ENCODE measurements around the gene AFF4.
A peak's percentile ranks its signal among the peaks of the same experiment; 100 is the strongest.
"Not testable (repeated sequence)": the region's sequence is repeated elsewhere in the genome, so short reads cannot be mapped to it uniquely, and the experiment has no call there.

AFF4 gene

GRCh38 chr5:132883261-132883834, 80.1 kb downstream of the AFF4 start:
- DNase-seq: peak; percentile 20

GRCh38 chr5:132877938-132878337, 85.5 kb downstream of the AFF4 start:
- DNase-seq: no peak

- DNase-seq: no peak
These were observed 86.0 kb downstream of the AFF4 start for GRCh38 chr5:132877466-132877865.

DNA sequence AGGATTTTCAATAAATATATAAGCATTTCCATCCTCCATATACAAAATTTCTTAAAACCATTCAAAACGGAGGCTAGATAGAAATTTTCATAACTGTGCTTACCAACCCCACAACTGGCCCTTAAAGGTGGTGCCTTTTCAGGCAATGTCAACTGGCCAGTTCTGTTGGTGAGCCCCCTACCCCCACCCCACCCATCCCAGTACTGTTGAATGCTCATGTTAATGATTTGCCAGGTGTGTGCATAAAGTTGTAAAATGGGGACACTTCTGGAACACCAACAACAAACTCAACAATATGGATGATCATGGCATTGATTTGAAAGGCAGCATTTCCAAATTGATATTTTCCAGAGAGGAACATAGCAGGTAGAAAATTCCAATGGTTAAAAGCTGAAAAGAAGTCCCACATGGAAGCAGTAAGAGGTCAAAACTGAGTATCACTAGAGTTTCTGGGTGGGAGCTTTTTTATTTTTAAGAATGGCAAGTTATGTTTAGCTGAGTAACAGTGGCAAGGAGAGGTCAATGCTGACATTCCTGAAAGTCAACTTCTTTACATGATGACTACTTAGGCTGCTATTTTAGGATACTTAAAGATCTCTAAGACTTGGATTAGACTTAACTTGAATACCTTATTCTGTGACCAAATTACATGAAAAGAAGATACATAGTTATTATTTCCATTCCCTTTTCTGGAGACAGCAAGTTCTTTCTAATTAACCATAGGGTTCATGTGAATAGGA, 87.2 kb downstream of the AFF4 start:
- no peak for DNase-seq

GRCh38 chr5:132873930-132874271, 89.5 kb downstream of the AFF4 start:
- no peak for DNase-seq

DNA sequence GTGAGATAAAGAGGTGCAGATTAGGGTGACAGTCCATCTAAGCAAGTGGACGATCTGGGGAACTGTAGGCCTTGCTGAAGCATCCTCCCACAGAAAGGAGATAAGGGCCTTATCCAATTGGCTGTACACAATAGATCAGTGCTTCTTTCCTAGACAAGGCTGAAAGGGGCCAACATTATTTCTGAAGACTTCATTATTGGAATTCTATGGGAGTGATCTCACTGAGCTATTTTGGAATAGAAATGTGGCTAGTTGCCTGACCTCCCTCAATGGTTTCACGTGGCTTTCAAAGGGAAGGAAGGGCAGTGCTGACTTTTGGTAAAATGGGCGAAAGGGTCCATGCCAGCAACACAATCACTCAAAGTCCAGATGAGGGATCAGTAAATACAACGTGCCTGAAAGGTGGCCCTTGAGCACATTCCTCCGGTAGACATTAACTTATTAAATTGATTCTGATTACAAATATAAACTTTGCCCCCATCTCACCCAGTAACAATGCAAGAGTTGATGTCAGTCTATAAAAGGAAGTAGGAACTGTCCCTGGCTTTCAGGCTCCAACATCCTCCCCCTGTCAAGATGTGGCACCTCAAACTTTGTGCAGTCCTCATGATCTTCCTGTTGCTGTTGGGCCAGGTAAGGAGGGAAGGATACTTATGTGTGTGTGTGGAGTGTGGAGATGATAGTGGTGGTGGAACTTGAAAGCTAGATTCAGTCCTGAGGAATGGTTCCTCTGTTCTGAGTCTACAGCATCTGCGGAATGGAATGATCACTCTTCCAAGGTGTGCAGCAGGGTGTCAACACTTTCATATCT, 90.1 kb downstream of the AFF4 start, which contains the start of gene LEAP2:
LEAP2 (plus strand) TSS at position 550 of the 811 bp plus-strand sequence; CDS start at position 577, 27 bp downstream.
- no peak for DNase-seq

DNA sequence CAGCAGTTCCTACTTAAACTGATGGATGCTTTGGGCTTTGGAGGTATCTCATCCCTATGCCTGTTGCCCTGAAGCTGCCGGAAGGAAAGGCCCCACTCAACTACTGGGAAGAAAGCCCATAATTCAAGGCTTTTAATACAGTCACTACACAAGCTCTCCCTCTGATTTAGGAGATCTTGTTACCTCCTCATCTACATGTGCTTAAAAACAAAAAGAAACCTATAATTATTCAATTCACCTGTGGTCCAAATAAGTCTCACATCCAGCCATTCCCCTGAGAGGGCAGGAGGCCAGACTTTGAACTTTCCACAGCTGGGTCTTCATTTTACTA, 90.7 kb downstream of the AFF4 start:
- no peak for DNase-seq

GRCh38 chr5:132871459-132872284, 91.8 kb downstream of the AFF4 start:
- no peak for DNase-seq

GRCh38 chr5:132870801-132871200, 92.6 kb downstream of the AFF4 start:
- no peak for DNase-seq

GRCh38 chr5:132868754-132869153, 94.7 kb downstream of the AFF4 start:
- no peak for DNase-seq

- no peak for DNase-seq
These were observed 96.4 kb downstream of the AFF4 start for GRCh38 chr5:132867046-132867451.

DNA sequence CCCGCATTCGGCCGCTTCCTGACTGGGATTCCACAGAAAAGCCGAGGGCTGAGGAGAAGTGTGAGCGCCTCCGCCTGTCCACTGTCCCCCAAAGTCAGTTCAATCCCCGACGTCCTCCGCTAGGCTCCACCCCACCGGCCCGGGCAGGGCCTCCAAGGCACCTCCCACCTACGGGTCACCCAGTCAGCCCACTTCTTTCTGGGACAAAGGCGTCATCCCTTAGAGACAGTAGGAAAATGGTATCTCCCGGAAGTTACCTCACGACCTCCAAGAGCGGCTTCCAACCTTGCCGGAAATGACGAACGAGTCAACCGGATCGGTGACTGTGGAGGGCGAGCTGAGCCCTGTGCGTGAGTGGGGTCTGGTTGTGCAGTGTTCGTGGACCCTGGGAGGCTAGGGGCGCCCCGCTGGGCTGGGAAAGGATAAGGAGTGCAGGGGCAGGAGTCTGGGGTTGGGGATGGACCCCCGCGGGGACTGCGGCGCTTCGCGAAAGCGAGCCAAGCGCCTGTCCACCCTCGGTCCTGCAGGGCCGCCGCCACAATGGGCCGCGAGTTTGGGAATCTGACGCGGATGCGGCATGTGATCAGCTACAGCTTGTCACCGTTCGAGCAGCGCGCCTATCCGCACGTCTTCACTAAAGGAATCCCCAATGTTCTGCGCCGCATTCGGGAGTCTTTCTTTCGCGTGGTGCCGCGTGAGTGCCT, 96.9 kb downstream of the AFF4 start, which contains the start of the genes GDF9 and UQCRQ:
GDF9 (minus strand) TSS at position 128 of the 704 bp plus-strand sequence. CDS start 1,936 bp downstream, outside the sequence.
UQCRQ (plus strand) TSS at position 301 of the 704 bp plus-strand sequence; CDS start at position 541, 240 bp downstream.
- DNase-seq: peak; percentile 99

GRCh38 chr5:132865668-132866341, 97.6 kb downstream of the AFF4 start:
- no peak for DNase-seq

DNA sequence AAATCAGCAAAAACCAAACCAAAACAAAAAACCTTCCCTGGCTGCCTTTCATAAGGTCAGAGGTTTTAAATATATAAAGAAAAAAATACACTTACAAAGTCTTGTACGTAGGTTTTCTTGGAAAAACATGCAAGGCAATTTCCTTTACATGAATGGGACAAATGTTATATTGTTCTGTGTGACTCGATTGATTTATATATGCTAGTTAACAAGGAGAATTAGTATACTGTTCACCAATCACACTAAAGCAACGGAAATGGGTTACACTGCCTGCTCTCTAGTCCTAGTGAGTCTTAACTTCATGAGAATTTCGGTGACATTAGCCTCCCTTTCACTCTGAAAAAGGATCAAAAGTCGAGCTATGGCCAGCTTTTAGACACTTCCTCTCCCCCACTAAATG, 102.7 kb downstream of the AFF4 start:
- DNase-seq: no peak

DNA sequence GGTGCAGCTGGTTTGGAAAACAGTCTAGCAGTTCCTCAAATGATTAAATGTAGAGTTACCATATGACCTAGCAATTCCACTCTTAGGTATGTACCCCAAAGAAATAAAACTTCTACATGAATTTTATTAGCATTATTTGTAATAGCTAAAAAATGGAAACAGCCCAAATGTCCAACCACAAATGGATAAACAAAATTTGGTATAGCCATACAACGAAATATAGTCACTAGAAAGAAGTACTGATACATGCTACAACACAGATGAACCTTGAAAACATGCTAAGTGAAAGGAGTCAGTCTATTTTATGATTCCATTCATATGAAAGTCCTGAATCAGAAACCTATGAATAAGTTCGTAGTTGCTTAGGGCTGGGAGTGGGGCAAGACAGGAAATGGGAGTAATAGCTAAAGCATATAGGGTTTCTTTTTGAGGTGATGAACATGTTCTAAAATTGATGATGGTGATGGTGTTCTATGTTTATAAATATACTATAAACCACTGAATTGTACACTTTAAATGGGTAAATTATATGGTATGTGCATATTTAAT, 103.5 kb downstream of the AFF4 start:
- no peak for DNase-seq

DNA sequence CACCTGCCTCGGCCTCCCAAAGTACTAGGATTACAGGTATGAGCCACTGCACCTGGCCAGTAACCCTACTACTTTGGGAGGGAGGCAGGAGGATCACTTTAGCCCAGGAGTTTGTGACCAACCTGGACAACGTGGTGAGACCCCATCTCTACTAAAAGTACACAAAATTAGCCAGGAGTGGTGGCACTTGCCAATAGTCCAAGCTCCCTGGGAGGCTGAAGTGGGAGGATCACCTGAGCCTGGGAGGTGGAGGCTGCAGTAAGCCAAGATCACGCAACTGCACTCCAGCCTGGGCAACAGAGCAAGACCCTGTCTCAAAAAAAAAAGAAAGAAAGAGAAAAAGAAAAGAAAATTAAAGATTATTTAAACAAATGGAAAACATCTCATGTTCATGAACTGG, 107.4 kb downstream of the AFF4 start:
- no peak for DNase-seq

GRCh38 chr5:132854992-132855391, 108.4 kb downstream of the AFF4 start:
- not testable (repeated sequence) for DNase-seq

DNA sequence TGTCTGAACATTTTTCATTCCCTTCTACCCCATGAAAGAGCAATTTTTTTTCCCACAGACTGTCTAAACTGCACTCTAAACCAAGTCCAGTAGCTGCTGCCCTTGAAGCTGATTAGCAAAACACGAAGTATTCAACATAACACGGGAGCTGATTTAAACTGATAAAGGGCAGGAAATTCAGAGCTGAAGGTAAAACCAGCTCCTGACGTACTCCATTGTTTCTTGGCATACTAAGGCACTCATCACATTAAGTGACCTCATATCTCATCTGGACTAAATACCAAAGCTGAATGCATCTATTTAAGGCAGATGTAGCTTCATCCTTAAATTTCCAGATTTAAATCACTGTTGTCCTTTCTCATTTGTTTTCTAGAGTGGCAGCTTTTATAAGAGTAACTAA, 109.1 kb downstream of the AFF4 start:
- no peak for DNase-seq

DNA sequence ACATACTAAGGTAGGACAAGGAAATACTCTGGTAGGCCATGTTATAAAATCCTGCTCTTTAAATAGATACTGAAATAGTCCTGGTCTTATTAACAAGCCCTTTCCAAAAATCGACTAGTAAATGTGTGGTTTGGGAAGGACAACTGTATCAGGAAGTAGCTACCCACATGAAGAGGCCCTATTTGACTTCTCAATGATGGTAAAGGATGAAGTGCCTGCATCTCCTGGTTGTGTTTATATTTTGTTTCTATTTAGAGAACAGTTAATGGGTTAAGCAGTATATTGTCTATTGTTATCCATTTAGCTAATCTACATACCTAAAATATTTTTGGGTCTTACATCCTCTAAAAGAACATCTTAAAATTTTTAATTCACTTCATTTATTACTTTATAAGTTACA, 109.6 kb downstream of the AFF4 start:
- DNase-seq: no peak

DNA sequence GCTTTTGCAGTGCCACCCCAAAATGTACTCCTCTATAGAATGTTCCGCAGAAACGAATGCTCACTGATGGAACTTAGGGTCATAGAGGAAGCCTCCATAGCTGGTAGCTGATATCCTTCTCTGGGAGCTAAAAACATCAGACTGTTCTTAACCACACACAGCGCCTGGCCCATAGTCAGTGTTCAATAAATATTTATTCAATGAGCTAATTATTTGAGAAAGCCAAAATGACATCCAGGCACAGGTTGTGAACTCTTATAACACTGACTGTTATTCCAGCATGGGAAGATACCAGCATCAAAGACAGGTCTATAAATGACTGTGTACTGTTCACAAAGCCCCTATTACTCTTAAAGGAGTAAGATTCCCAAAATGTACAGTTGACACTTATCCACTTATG, 110.1 kb downstream of the AFF4 start:
- DNase-seq: peak; percentile 61

DNA sequence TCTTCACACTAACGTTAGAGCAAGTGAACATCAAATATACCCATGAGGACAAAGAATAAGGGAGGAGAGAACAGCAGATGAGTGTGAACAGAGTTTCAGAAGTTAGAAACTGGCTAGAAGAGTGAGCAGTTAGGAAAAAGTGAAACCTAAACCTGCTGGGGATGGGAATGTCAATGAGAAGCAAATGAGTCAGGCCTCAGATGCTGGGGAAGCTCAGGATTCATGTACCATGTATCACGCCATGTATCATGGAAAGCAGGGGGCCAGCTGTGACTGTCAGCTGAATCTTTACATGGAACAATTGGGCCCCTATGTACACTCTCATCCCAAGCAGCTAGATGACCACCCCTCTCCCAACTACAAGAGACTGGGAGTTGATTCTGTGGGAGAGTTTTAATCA, 113.4 kb downstream of the AFF4 start:
- DNase-seq: no peak
